HG03460 (cell line): ENCODE data around the gene RPL41.
A peak's percentile ranks its signal among the peaks of the same experiment; 100 is the strongest.
"Not testable (repeated sequence)": the region's sequence is repeated elsewhere in the genome, so short reads cannot be mapped to it uniquely, and the experiment has no call there.

ENCODE experiments used
- ATAC-seq: cut with Tn5 transposase; IDR thresholded peaks from one replicate; pipeline ENCODE4 v1.9.1; 2021; ENCODE audit not compliant: unreplicated experiment

RPL41 gene

GRCh38 chr12:56102683-56103065 is 13.8 kb upstream of the RPL41 start:
- no peak for ATAC-seq

- no peak for ATAC-seq
Measured at GRCh38 chr12:56103066-56103711, 13.2 kb upstream of the RPL41 start.

GRCh38 chr12:56103823-56104108 is 12.7 kb upstream of the RPL41 start:
- ATAC-seq = no peak

- ATAC-seq = peak; percentile 93
Measured at GRCh38 chr12:56104109-56104814, 12.2 kb upstream of the RPL41 start, which contains the start of gene PA2G4. TSS of gene PA2G4 (plus strand) at chr12:56104559. CDS start at chr12:56104738, 179 bp downstream.

GRCh38 chr12:56104815-56105608 is 11.4 kb upstream of the RPL41 start:
- peak; percentile 22 for ATAC-seq

- no peak for ATAC-seq
Measured at GRCh38 chr12:56105609-56105902, 10.9 kb upstream of the RPL41 start.

- ATAC-seq = no peak
Measured at GRCh38 chr12:56107242-56107641, 9.2 kb upstream of the RPL41 start.

GRCh38 chr12:56110571-56110970 is 5.9 kb upstream of the RPL41 start:
- no peak for ATAC-seq

- no peak for ATAC-seq
Measured at GRCh38 chr12:56114084-56114483, 2.3 kb upstream of the RPL41 start.

GRCh38 chr12:56115329-56115728 is 1.1 kb upstream of the RPL41 start:
- no peak for ATAC-seq

- not testable (repeated sequence) for ATAC-seq
Measured at GRCh38 chr12:56117082-56117706, 761 bp downstream of the RPL41 start.

- peak; percentile 71 for ATAC-seq
Measured at GRCh38 chr12:56117778-56118687, 1.6 kb downstream of the RPL41 start, which contains the start of gene ZC3H10. TSS of gene ZC3H10 (plus strand) at chr12:56118266. CDS start at chr12:56120563, 2,297 bp downstream.

GRCh38 chr12:56118688-56119357 is 2.4 kb downstream of the RPL41 start:
- peak; percentile 1 for ATAC-seq

- ATAC-seq = no peak
Measured at GRCh38 chr12:56119361-56119796, 2.9 kb downstream of the RPL41 start.

GRCh38 chr12:56120158-56120846 is 3.9 kb downstream of the RPL41 start:
- no peak for ATAC-seq

- no peak for ATAC-seq
Measured at GRCh38 chr12:56121204-56121870, 4.9 kb downstream of the RPL41 start.

GRCh38 chr12:56122637-56123036 is 6.2 kb downstream of the RPL41 start:
- no peak for ATAC-seq

GRCh38 chr12:56124133-56124532 is 7.7 kb downstream of the RPL41 start:
- no peak for ATAC-seq

- no peak for ATAC-seq
Measured at GRCh38 chr12:56126732-56127239, 10.4 kb downstream of the RPL41 start.
